Activated T-cell treated with anti-CD3 and anti-CD28 coated beads, Interleukin-2, amount 50 U/mL, for 72 hours (primary cell): ENCODE results near the gene DUS1L. TPM values are rescaled to one million over a fixed set of nuclear protein-coding genes. Genes with fewer than 3 reads are reported as not detected.
"Not testable (repeated sequence)": the region's sequence is repeated elsewhere in the genome, so short reads cannot be mapped to it uniquely, and the experiment has no call there.

Experiments used
- ATAC-seq, 2 donors: fragments of 150-1000 bp; cut with Tn5 transposase; replicated peaks in 1 of 2; 2 replicates each; pipeline ENCODE4 v1.10.0; 2021; ENCODE audit warnings: moderate library complexity in 2 of 2, mild to moderate bottlenecking in 1 of 2
- DNase-seq, 2 donors: peaks; one replicate each; pipeline ENCODE4 v3.0.0; 2021 to 2022; ENCODE audit warnings: mixed read lengths in 1 of 2
- H3K27ac Mint-ChIP-seq: one replicate; pipeline ENCODE4 v1.8.0; 2022; ENCODE audit warnings: mild to moderate bottlenecking, moderate library complexity, mixed read lengths
- H3K27me3 Mint-ChIP-seq: one replicate; pipeline ENCODE4 v1.8.0; 2022; ENCODE audit warnings: low read depth, mixed read lengths
- H3K36me3 Mint-ChIP-seq, 2 donors: one replicate each; pipeline ENCODE4 v1.8.0; 2022; ENCODE audit warnings: mixed read lengths in 2 of 2, mild to moderate bottlenecking in 1 of 2; ENCODE audit not compliant: insufficient read depth in 2 of 2
- H3K4me1 Mint-ChIP-seq: one replicate; pipeline ENCODE4 v1.8.0; 2022; ENCODE audit warnings: low read depth, mixed read lengths
- H3K4me3 Mint-ChIP-seq, 2 donors: one replicate each; pipeline ENCODE4 v1.8.0; 2022; ENCODE audit warnings: mild to moderate bottlenecking in 2 of 2, mixed read lengths in 2 of 2, moderate library complexity in 2 of 2
- H3K9me3 Mint-ChIP-seq, 2 donors: one replicate each; pipeline ENCODE4 v1.8.0; 2022; ENCODE audit warnings: mixed read lengths in 2 of 2
- total RNA-seq, 2 donors: library from RNA; stranded (reverse); gene quantifications; one replicate each; pipeline ENCODE4 v1.2.3, GENCODE V29; 2022

Gene DUS1L
- total RNA-seq, 2 donors from 2014 or later = 109 to 121 TPM

DNA sequence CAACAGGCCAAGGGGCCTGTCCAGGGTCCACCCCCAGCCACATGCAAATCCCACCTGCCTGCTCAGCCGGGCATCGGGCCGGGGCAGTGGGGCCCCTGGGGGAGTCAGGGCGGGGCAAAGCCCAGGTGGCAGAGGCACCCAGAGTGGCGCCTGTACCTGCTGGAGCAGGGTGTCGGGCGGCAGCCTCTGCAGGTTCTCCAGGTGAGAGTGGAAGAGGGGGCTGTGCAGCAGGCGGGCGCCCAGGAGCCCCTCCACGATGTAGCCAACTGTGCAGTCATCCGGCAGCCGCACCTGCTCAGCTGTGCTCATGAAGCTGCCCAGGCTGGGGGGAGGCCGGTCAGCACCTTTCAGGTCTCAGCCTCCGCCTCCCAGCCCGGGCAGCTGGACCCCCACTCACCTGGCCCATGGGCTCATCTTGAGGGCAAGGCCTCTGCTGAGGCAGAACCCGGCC, 16.1 kb downstream of the DUS1L start:
- no peaks in the 10 kb centered on the region for H3K9me3 Mint-ChIP-seq
- no peaks in the 10 kb centered on the region for H3K27me3 Mint-ChIP-seq
- no peak overlapping the region for H3K27ac Mint-ChIP-seq
- DNase-seq (no peak), ATAC-seq (no peak)
- H3K36me3 Mint-ChIP-seq = no peaks in the 10 kb centered on the region
- peaks cover 20% of the 10 kb centered on the region for H3K4me1 Mint-ChIP-seq
- no peak overlapping the region for H3K4me3 Mint-ChIP-seq

DNA sequence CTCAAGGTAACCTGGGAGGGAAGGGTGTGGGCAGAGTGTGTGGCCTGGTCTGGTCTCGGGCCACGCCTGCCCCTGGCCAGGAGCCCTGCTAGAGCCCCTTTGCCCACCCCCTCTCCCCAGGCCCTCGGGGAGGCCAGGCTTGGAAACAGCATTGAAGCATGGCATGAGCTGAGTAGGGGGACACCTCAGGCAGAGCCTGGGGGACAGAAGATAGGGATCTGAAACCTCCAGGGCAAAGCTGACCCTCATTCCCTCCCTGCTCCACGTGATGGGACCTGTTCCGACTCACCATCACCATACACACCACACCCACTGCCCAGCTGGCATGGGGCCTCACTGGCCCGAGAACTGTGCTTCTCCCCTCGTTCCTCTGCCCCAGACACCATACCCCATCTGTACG, 16.5 kb downstream of the DUS1L start:
- peak overlapping the region in 1 of 2 donors; percentile 10 for H3K4me3 Mint-ChIP-seq
- no peak for ATAC-seq
- peaks cover 20% of the 10 kb centered on the region for H3K4me1 Mint-ChIP-seq
- H3K27me3 Mint-ChIP-seq = no peaks in the 10 kb centered on the region
- H3K27ac Mint-ChIP-seq = no peak overlapping the region
- DNase-seq = no peak
- H3K9me3 Mint-ChIP-seq = no peaks in the 10 kb centered on the region
- H3K36me3 Mint-ChIP-seq = no peaks in the 10 kb centered on the region

- peaks cover 17% of the 10 kb centered on the region for H3K4me1 Mint-ChIP-seq
- H3K9me3 Mint-ChIP-seq = no peaks in the 10 kb centered on the region
- H3K27ac Mint-ChIP-seq = no peak overlapping the region
- ATAC-seq (no peak), DNase-seq (no peak)
- no peaks in the 10 kb centered on the region for H3K36me3 Mint-ChIP-seq
- H3K27me3 Mint-ChIP-seq = no peaks in the 10 kb centered on the region
- H3K4me3 Mint-ChIP-seq = peak overlapping the region in 1 of 2 donors; percentile 44
These were observed 17.0 kb downstream of the DUS1L start for GRCh38 chr17:82048571-82048971.

GRCh38 chr17:82047914-82048570, 17.6 kb downstream of the DUS1L start:
- Mint-ChIP-seq H3K9me3 (no peaks in the 10 kb centered on the region), H3K4me3 (no peak overlapping the region), H3K36me3 (no peaks in the 10 kb centered on the region), H3K4me1 (peaks cover 12% of the 10 kb centered on the region), H3K27ac (no peak overlapping the region), H3K27me3 (no peaks in the 10 kb centered on the region)
- ATAC-seq (no peak), DNase-seq (no peak)

GRCh38 chr17:82047379-82047778, 18.2 kb downstream of the DUS1L start:
- H3K27me3 Mint-ChIP-seq = no peaks in the 10 kb centered on the region

DNA sequence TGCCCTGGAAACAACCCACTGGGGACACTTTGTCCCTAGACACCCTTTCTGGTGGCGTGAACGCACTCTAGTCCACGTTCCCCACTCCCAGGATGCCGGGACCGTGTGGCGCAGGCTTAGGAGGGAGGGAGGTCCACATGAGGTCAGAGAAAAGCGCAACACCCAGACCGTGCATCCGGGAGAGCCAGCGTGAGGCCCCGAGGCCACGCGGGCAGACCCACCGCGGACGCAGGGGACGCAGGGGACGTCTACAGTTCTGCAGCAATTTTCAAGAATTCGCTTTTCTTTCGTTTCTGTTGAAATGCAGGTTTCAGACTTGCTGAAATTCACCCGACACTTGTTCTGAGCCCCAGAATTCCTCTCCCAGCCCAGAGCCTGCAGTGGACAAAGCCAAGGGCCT, 18.7 kb downstream of the DUS1L start:
- Mint-ChIP-seq H3K4me3 (no peak overlapping the region), H3K27ac (no peak overlapping the region), H3K9me3 (no peaks in the 10 kb centered on the region), H3K4me1 (peaks cover 7% of the 10 kb centered on the region), H3K36me3 (no peaks in the 10 kb centered on the region), H3K27me3 (no peaks in the 10 kb centered on the region)
- no peak for DNase-seq
- no peak for ATAC-seq

More at GRCh38 chr17:82047379-82047778, 18.2 kb downstream of the DUS1L start:
- no peaks in the 10 kb centered on the region for H3K9me3 Mint-ChIP-seq
- peaks cover 7% of the 10 kb centered on the region for H3K4me1 Mint-ChIP-seq
- ATAC-seq = no peak
- H3K36me3 Mint-ChIP-seq = no peaks in the 10 kb centered on the region
- no peak overlapping the region for H3K4me3 Mint-ChIP-seq
- H3K27ac Mint-ChIP-seq = no peak overlapping the region
- no peak for DNase-seq

GRCh38 chr17:82045936-82046484, 19.6 kb downstream of the DUS1L start:
- no peak for ATAC-seq
- H3K4me1 Mint-ChIP-seq = peaks cover 7% of the 10 kb centered on the region
- no peak overlapping the region for H3K4me3 Mint-ChIP-seq
- no peak overlapping the region for H3K27ac Mint-ChIP-seq
- no peaks in the 10 kb centered on the region for H3K27me3 Mint-ChIP-seq
- H3K9me3 Mint-ChIP-seq = no peaks in the 10 kb centered on the region
- DNase-seq = no peak
- no peaks in the 10 kb centered on the region for H3K36me3 Mint-ChIP-seq

- Mint-ChIP-seq H3K4me1 (no peaks in the 10 kb centered on the region), H3K4me3 (no peak overlapping the region), H3K27me3 (no peaks in the 10 kb centered on the region), H3K36me3 (no peaks in the 10 kb centered on the region), H3K27ac (no peak overlapping the region), H3K9me3 (no peaks in the 10 kb centered on the region)
- ATAC-seq = no peak
- DNase-seq = no peak
These were observed 22.1 kb downstream of the DUS1L start for GRCh38 chr17:82043507-82043906.

- ATAC-seq (no peak), DNase-seq (no peak)
- Mint-ChIP-seq H3K9me3 (no peaks in the 10 kb centered on the region), H3K27ac (no peak overlapping the region), H3K4me3 (no peak overlapping the region), H3K36me3 (no peaks in the 10 kb centered on the region), H3K4me1 (peaks cover 7% of the 10 kb centered on the region), H3K27me3 (no peaks in the 10 kb centered on the region)
These were observed 23.0 kb downstream of the DUS1L start for GRCh38 chr17:82042649-82043048.

- no peak for DNase-seq
- Mint-ChIP-seq H3K9me3 (no peaks in the 10 kb centered on the region), H3K4me1 (peaks cover 8% of the 10 kb centered on the region), H3K27me3 (no peaks in the 10 kb centered on the region), H3K27ac (no peak overlapping the region), H3K36me3 (no peaks in the 10 kb centered on the region), H3K4me3 (no peak overlapping the region)
- no peak for ATAC-seq
These were observed 24.3 kb downstream of the DUS1L start for GRCh38 chr17:82041144-82041814.

DNA sequence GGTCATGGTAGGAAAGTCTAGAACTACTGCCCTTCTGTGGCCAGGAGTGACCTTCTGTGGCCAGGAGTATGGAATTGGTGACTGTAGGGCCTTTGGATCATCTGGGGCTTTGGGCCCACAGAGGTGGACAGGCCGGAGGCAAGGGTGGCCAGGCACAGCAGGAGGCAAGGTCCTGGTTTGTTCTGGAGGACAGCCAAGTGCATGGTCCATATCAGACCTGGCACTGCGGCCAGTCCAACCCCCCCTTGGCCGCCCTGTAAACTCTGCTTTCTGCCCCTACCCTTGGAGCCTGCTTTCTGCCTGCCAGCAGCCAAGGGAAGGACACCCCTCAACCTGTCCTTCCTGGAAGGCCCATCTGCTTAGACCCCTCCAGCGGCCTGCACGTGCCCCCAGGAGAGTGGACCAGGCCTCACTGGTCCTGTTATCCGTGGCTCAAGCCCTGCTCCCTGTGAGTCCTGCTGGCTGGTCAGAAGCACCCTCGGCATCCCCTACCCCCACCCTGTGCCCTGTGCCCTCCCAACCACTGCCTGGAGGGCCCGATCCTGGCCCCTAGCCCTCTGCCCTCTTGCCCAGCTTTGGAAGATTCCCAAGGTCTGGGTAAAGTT, 25.8 kb downstream of the DUS1L start:
- Mint-ChIP-seq H3K9me3 (no peaks in the 10 kb centered on the region), H3K4me3 (no peak overlapping the region)
- no peak for ATAC-seq

GRCh38 chr17:82038796-82039409, 26.7 kb downstream of the DUS1L start:
- not testable (repeated sequence) for H3K4me1 Mint-ChIP-seq, DNase-seq, H3K27ac Mint-ChIP-seq, H3K27me3 Mint-ChIP-seq, ATAC-seq, H3K36me3 Mint-ChIP-seq, H3K9me3 Mint-ChIP-seq
- peak overlapping the region; percentile 13 to 42 for H3K4me3 Mint-ChIP-seq

More for the DNA sequence above, 25.8 kb downstream of the DUS1L start:
- Mint-ChIP-seq H3K36me3 (no peaks in the 10 kb centered on the region), H3K27ac (no peak overlapping the region), H3K27me3 (no peaks in the 10 kb centered on the region), H3K4me1 (peaks cover 8% of the 10 kb centered on the region)
- DNase-seq = no peak

GRCh38 chr17:82037889-82038195, 27.8 kb downstream of the DUS1L start:
- peak overlapping the region; percentile 86 to 89 for H3K4me3 Mint-ChIP-seq
- H3K9me3 Mint-ChIP-seq = no peaks in the 10 kb centered on the region
- no peaks in the 10 kb centered on the region for H3K36me3 Mint-ChIP-seq
- H3K4me1 Mint-ChIP-seq = peaks cover 11% of the 10 kb centered on the region
- no peaks in the 10 kb centered on the region for H3K27me3 Mint-ChIP-seq
- no peak for DNase-seq
- H3K27ac Mint-ChIP-seq = peak overlapping the region; percentile 41
- no peak for ATAC-seq
